OCI-LY3 (cell line): Measurements from ENCODE around the gene BCL11B.

Experiments used
- H2AFZ ChIP-seq: fragments of 200-600, 300-600 bp; shearing (Covaris generic); 2 replicates; pipeline ENCODE4 v1.6.0; 2014; ENCODE audit warnings: antibody characterized with exemption, low read depth, low read length
- H3K27ac ChIP-seq: fragments of 200-600, 300-600 bp; sonication (generic); 2 replicates; pipeline ENCODE4 v1.5.1; 2014; ENCODE audit warnings: mild to moderate bottlenecking, low read length, moderate library complexity, mixed read lengths
- H3K27me3 ChIP-seq: fragments of 200-600, 300-600 bp; sonication (generic); 2 replicates; pipeline ENCODE4 v1.6.1; 2014; ENCODE audit warnings: low read depth, low read length, mixed read lengths
- H3K36me3 ChIP-seq: fragments of 200-600, 300-600 bp; sonication (generic); replicated peaks from 2 replicates; pipeline ENCODE3; 2014; ENCODE audit warnings: low read depth, low read length, mixed read lengths
- H3K4me1 ChIP-seq: fragments of 300-600, 200-600 bp; sonication (generic); 2 replicates; pipeline ENCODE4 v1.6.1; 2014; ENCODE audit warnings: low read length, mixed read lengths
- H3K4me2 ChIP-seq: fragments of 200-600, 300-600 bp; sonication (generic); 2 replicates; pipeline ENCODE4 v1.6.1; 2014; ENCODE audit warnings: low read length, mixed read lengths
- H3K4me3 ChIP-seq: fragments of 300-600, 200-600 bp; sonication (generic); 2 replicates; pipeline ENCODE4 v1.5.1; 2014; ENCODE audit warnings: antibody characterized with exemption, mild to moderate bottlenecking, low read length, moderate library complexity
- H3K79me2 ChIP-seq: fragments of 300-600, 200-600 bp; shearing (Covaris generic); 2 replicates; pipeline ENCODE4 v1.6.1; 2014; ENCODE audit warnings: mild to moderate bottlenecking, low read length, mixed read lengths
- H3K9ac ChIP-seq: fragments of 300-600, 200-600 bp; shearing (Covaris generic); 2 replicates; pipeline ENCODE4 v1.6.0; 2014; ENCODE audit warnings: mild to moderate bottlenecking, low read length, moderate library complexity
- H3K9me3 ChIP-seq: fragments of 200-600, 300-600 bp; shearing (Covaris generic); 2 replicates; pipeline ENCODE4 v1.6.1; 2014; ENCODE audit warnings: low read length, mixed read lengths; ENCODE audit not compliant: insufficient read depth
- H4K20me1 ChIP-seq: fragments of 200-600, 300-600 bp; sonication (generic); 2 replicates; pipeline ENCODE4 v1.6.1; 2016; ENCODE audit warnings: low read length, mixed read lengths; ENCODE audit not compliant: insufficient read depth
- CTCF ChIP-seq: fragments of 200-600, 300-600 bp; sonication (generic); IDR thresholded peaks from 2 replicates; pipeline ENCODE4 v1.5.1; 2014; ENCODE audit warnings: antibody characterized with exemption, low read length, low read depth
- EZH2phosphoT487 ChIP-seq: fragments of 200-600 bp; shearing (Covaris generic); IDR thresholded peaks from 2 replicates; pipeline ENCODE4 v1.6.1; 2018; ENCODE audit warnings: antibody characterized with exemption, mixed run types, low read depth

Gene BCL11B

GRCh38 chr14:99226687-99227086 lies 45.3 kb downstream of the BCL11B start:
- TF ChIP-seq CTCF (no peak), EZH2phosphoT487 (no peak)
- Histone ChIP-seq H3K79me2 (no peaks in the 10 kb centered on the region), H3K4me3 (no peak overlapping the region), H2AFZ (no peak overlapping the region), H3K27me3 (peaks cover 13% of the 10 kb centered on the region; the same call in 1 of the 2 replicates), H3K27ac (no peak overlapping the region), H3K36me3 (no peaks in the 10 kb centered on the region), H4K20me1 (no peaks in the 10 kb centered on the region), H3K4me1 (0 out of 2 replicates have a peak, but pooled peaks cover 5% of the 10 kb centered on the region), H3K9ac (no peak overlapping the region), H3K4me2 (no peak overlapping the region), H3K9me3 (no peaks in the 10 kb centered on the region)

GRCh38 chr14:99225436-99226203 lies 46.4 kb downstream of the BCL11B start:
- peaks cover 13% of the 10 kb centered on the region; the same call in 1 of the 2 replicates for H3K27me3 ChIP-seq
- H3K27ac ChIP-seq = no peak overlapping the region
- no peak overlapping the region for H3K9ac ChIP-seq
- no peak overlapping the region for H3K4me3 ChIP-seq
- H4K20me1 ChIP-seq = no peaks in the 10 kb centered on the region
- TF ChIP-seq CTCF (no peak), EZH2phosphoT487 (no peak)
- H3K4me1 ChIP-seq = 0 out of 2 replicates have a peak, but pooled peaks cover 5% of the 10 kb centered on the region
- no peak overlapping the region for H2AFZ ChIP-seq
- no peaks in the 10 kb centered on the region for H3K36me3 ChIP-seq
- H3K79me2 ChIP-seq = no peaks in the 10 kb centered on the region
- no peak overlapping the region for H3K4me2 ChIP-seq
- no peaks in the 10 kb centered on the region for H3K9me3 ChIP-seq

GRCh38 chr14:99224948-99225347 lies 47.0 kb downstream of the BCL11B start:
- Histone ChIP-seq H3K4me3 (no peak overlapping the region), H3K9ac (no peak overlapping the region), H3K79me2 (no peaks in the 10 kb centered on the region), H3K9me3 (no peaks in the 10 kb centered on the region), H3K4me2 (no peak overlapping the region), H3K4me1 (0 out of 2 replicates have a peak, but pooled peaks cover 5% of the 10 kb centered on the region), H2AFZ (no peak overlapping the region), H3K36me3 (no peaks in the 10 kb centered on the region), H4K20me1 (no peaks in the 10 kb centered on the region), H3K27me3 (peaks cover 13% of the 10 kb centered on the region; the same call in 1 of the 2 replicates), H3K27ac (no peak overlapping the region)
- no peak for TF ChIP-seq CTCF
- no peak for TF ChIP-seq EZH2phosphoT487

GRCh38 chr14:99224116-99224910 lies 47.7 kb downstream of the BCL11B start:
- Histone ChIP-seq H3K4me1 (0 out of 2 replicates have a peak, but pooled peaks cover 5% of the 10 kb centered on the region), H3K4me2 (no peak overlapping the region), H3K27ac (no peak overlapping the region), H3K9ac (no peak overlapping the region), H3K9me3 (no peaks in the 10 kb centered on the region), H3K27me3 (peaks cover 13% of the 10 kb centered on the region; the same call in 1 of the 2 replicates), H4K20me1 (no peaks in the 10 kb centered on the region), H2AFZ (no peak overlapping the region), H3K36me3 (no peaks in the 10 kb centered on the region), H3K79me2 (no peaks in the 10 kb centered on the region), H3K4me3 (no peak overlapping the region)
- TF ChIP-seq CTCF (peak; percentile 17; the same call in 1 of the 2 replicates), EZH2phosphoT487 (no peak)
